NCI-H226 (cell line): ENCODE data around the gene PLAC1.
A peak's percentile ranks its signal among the peaks of the same experiment; 100 is the strongest.

ENCODE experiments used
- DNase-seq: peaks from one replicate; pipeline ENCODE4 v3.0.0-alpha.2; 2015

PLAC1 gene

DNA sequence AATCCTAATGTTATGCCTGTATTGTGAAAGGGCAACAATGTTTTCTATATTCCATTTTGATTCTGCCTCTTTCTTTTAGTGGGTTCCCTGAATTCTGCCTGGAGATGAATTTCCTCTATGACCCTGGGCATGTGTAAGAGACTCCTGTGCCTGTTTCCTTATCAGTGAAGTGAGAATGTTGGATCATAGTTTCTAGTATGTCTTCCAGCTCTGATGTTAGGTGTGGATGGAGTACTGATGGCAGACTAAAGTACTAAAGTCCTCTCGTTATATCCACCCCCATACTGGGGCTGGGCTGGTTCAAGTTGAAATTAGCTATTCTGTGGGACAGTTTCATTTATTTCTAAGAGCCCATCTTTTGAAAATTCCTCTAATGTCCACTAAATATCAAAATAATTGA is 29.6 kb downstream of the PLAC1 start:
- DNase-seq: no peak

DNA sequence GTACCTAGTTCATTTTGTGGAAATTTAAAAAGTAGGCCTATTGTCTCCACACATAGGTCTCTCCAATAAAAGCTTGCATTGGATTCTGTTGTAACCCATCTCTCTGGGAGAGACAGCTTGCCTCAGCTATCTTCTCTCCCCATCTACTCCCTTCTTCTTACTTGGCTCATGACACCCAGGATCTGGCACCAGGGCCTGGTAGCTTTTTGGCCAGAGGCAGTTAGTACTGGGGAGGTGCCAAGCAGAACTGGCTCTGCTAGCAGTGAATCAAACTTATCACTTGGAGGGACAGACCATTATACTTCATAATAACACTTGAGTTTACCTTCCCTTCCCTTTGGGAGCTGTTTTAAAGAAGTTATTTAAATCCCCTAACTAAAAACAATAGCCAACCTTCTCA is 31.8 kb downstream of the PLAC1 start:
- no peak for DNase-seq

DNA sequence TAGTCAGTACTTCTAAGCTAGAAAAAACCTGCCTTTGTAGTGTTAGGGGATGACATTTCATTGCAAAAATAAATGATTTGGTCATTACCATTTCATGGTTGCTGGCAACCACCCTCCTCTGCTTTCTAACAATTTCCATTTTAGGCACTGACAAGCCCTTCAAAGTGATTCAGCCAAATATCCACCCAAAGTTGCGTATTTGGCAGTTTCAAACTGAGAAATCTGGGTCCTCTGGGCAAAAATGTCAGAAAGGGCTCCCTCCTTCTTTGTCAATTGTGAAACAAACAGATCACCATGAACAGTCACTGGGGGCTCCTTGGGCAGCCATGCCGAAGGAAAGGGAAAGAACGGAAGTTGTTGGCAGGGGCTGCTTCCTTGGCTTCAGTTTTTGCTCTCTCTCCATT is 33.0 kb downstream of the PLAC1 start:
- no peak for DNase-seq

DNA sequence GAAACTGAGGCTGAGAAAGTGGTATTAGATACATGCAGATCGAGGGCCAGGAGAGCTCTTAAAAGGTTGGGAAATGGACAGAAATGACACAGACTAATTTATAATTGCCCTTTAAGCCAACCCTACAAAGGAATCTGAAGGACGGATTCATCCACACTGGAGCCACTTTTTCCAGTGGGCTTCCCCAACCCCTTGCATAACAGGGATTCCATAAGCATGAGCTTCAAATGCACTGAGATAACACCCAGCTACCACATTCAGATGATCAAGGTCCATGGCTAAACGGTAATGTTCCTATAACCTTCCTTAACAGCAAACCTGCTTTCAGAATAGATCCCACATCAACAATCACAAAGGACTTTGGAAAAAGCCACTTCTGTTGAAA is 34.2 kb downstream of the PLAC1 start:
- peak; percentile 69 for DNase-seq

DNA sequence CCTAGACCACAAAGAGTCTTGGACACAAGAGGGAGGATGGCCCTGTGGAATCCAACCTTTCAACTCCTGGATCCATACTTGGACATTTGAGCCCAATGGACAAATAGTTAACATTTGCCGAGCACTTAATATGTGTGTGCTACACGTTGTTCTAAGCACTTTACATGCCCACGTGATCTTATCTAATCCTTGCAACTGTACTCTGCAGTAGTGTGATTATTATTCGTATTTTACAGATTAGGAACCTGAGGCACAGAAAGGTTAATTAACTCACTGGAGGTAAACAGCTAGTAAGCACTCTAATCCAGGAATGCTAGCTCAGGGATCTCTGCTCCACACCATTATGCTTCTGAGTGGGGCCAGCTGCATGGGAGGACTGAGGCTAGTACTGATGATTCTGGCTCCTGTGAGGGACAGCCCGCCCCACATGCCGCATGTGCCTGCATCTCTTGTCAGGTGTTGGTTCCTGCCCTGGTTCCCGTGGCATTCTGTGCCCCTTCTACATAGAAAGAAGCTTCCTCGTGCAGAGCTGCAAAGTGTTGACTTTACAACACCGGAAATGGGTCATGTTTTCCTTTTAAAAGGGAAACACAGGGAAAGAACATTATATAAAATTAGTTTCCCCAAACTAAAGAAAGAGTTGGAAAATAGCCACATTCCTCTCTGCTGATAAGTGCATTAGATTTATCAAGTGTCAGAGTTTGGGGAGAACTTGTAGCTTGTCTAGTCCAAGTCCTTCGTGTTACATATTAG is 34.8 kb downstream of the PLAC1 start:
- DNase-seq: peak; percentile 36

DNA sequence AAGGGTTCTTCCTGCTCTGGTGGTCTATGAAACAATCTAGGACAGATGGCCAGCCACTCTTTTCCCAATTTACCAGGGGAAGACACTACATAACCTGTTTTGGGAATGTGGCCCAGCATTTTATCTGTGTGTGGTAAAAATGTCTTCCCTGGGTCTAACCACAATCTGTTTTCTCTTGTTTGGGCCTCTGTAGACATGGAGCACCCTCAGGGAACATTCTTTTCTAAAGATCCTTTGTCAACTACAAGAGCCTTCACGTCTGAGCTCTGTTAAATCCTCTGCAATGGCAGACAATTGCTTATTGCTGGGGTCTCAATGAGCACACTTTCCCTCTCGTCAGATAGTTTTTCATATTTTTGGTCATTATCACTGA is 35.5 kb downstream of the PLAC1 start:
- no peak for DNase-seq

DNA sequence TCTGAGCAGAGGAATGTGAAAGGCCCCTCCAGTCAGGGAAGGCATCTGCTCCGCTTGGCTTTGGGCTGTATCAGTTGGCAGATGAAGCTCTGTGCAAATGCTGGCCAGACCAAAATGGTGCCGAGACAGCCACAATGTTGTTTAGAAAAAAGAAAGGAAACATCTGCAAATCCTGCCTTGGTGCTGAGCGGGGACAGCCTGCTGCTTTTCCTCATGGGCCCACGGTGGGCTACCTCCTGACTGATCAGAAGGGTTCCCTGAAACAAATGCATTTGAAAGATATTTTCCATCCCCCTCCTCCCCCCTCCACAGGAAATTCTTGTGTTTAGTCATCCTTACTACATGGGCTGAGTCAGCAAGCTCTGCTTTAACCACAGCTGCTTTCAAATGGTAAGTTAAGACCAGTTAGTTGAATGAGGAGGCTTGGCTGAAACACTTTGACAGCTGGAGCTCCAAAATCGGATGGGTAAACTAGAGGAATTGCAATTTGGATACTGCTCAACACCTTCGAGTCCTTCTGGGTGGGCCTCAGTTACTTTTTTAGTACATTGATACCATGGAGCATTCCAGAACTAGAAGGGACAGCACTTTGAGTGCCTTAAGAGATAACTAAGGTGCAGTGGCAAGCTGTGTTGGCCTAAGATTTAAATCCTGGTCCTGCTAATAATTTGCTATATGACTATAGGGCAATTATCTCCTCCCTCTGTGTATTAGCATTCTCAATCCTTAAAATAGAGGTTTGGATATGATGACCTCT is 36.0 kb downstream of the PLAC1 start:
- peak; percentile 78 for DNase-seq

DNA sequence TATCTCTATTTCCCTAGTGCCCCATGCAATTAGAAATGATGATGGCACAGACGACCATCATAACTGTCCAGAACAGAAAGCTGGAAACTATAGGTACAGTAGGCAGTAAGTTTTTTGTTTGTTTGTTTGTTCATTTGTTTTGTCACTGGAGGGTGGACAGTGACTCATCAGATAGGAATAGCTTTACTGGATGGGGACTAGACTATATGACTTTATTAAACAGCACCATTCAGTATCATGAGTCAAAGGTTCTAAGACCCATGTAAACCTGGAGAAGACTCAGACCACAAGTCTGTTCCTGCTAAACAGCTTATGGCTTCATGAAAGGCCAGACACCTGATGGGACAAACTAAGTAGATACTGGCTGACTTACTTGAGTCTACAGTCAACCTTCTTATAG is 38.4 kb downstream of the PLAC1 start:
- DNase-seq: no peak

DNA sequence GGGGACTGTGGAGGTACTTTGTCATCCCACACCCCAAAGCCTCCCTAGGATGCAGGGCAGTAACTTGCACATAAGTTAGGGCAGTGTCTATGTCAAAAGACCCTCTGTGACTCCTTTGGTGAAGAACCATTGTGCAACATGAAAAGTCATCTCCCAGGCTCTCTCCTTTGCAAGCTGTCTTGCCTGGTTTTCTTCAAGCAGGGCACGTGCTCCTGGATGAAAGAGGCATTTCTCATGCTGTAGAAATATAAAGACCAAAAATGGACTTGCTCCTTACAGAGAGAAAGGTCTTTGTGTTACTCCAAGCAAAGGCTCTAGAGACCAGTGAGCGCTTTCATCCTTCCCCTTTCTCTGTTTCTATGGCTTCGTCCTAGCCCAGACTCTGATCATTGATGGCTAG is 44.9 kb downstream of the PLAC1 start:
- DNase-seq: no peak

DNA sequence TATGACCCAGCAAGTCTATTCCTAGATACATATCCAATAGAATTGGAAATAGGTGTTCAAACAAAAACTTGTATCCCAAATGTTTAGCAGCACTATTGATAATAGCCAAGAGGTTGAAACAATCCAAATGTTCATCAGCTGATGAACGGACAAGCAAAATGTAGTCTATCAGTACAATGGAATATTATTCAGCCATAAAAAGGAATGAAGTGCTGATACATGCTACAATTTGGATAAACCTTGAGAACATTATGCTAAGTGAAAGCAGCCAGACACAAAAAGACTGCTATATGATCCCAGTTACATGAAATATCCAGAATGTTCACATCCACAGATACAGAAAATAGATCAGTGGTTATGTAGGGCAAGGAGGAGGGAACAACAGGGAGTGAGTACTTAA is 50.1 kb downstream of the PLAC1 start:
- DNase-seq: no peak

DNA sequence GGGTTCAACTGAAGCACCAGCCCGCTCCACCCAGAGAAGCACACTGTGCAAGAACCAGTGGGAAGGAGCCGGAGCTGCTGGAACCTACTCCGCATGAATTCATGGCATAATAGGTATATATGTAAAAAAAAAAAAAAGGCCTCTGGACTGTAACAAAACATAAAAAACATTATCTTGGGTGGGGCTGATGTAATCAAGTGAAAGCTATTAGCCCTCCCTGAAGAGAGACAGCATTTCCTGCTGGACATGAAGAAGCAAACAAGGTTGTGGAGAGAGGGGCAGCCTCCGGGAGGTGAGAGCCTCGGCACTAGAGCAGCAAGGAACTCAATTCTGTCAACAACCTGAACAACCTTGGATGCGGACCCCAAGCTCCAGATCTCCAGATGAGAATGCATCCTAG is 50.7 kb downstream of the PLAC1 start:
- DNase-seq: no peak

DNA sequence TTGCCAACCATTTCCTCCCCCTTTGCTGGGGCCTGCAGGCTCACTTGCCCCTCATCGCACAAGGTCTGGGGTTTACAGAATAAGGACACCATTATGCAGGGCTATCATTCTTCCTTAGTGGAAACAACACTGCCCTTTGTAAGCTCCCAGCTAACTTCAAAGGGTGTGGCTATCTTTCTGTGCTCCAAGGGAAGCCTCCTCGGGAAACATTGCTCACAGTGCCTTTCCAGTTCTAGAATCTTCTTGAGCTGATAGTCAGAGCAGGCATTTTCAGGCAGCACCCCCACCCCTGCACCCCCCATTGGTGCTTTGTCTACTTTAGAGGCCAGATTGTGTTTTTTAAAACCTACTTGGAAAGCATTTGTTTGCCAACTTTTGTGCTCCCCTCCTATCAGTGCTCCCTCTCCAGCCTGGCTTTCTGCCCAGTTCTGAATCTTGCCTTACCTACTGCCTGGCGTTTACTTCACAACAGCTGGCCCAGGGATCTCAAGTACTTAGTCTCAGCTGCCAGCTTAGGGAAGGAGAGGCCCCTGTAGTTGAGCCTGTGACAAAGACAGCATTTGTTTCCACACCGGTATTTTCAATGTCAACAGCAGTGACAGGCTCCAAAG is 53.5 kb downstream of the PLAC1 start:
- DNase-seq: peak; percentile 67

DNA sequence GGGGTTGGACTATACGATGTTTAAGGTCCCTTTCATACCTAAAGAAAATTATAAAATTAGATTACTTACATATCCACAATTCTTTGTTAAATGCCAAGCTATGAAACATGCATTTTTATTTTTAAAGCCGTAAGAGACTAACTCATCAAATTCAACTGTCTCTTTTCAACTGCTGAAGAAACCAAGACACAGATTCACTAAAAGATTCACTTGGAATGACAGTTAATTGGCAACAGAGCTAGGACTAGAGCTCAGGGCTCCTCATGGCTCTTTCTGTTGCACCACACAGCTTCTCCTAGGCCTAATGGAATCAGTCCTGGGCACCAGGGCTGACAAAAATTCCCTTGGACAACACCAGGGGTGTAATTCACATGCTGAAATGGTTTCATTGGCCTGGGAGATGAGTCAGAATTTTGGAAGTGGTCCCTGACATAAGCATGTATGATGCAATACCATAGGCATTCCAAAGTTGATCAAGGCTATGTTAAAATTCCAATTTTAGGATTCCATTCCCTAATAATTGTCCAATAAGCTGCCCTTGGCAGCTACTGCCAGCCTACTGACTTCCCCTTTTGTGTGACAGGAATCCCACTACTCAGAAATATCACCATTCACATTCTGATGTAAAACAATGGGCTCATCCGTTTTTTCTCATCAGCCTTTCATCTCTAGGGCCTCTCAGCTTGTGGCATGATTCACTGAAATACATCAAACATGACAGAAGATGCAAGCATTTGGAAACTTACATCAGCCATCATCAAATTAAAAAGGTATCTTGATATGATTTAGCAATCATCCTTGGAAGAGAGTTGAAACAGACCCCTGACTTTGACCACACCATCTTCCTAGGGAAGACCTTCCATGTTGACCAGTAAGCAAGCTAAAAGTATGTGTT is 54.2 kb downstream of the PLAC1 start:
- peak; percentile 73 for DNase-seq

DNA sequence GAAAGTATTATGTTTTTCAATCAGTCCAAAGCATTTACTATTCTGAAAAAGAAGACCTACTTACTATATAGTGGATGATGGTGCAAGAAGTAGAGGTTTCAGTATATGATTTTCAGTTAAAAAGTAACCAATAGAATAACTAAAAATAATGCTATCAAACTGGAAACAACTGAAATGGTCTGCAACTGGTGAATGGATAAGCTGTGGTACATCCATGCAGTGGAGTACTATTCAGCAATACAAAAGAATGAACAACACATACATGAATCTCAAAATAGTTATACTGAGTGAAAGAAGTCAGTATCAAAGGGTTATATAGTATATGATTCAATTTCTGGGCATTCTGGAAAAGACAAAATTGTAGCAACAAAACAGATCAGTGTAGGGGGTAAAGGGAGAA is 55.9 kb downstream of the PLAC1 start:
- DNase-seq: no peak

DNA sequence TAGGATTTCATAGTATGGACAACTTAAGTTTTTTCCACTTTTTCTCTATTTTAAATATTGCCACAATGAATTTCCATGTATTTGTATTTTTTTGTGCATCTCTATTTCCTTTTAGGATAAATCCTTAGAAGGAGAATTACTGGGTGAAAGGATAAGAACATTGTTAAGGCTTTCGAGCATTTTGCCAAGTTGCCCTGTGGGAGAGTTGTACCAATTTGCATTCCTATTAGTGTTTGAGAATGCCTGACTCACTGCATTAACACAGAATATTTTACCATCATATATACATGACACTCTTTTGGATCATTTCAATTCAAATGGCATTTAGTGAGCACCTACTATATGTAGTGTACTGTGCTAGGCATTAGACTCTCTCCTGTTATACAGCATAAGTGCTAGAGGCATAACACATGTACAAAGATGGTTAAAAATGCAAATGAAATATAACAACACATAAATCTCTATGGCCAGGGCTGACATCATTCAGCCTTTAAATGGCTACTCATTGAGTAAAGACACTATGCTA is 57.0 kb downstream of the PLAC1 start:
- no peak for DNase-seq

DNA sequence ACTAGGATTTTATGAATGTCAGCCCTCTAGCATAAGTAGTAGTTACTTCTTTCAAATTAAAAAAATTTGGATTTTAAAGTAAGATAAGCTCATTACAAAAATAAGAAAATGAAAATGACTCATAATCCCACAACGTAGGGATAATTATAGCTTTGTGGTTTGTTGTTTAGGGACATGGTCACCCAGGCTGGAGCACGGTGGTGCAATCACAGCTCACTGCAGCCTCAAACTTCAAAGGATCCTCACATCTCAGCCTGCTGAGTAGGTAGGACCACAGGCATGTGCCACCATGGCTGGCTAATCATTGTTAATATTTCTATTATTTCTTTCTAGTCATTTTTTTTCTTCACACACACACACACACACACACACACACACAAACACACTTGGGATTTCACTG is 57.6 kb downstream of the PLAC1 start:
- no peak for DNase-seq

DNA sequence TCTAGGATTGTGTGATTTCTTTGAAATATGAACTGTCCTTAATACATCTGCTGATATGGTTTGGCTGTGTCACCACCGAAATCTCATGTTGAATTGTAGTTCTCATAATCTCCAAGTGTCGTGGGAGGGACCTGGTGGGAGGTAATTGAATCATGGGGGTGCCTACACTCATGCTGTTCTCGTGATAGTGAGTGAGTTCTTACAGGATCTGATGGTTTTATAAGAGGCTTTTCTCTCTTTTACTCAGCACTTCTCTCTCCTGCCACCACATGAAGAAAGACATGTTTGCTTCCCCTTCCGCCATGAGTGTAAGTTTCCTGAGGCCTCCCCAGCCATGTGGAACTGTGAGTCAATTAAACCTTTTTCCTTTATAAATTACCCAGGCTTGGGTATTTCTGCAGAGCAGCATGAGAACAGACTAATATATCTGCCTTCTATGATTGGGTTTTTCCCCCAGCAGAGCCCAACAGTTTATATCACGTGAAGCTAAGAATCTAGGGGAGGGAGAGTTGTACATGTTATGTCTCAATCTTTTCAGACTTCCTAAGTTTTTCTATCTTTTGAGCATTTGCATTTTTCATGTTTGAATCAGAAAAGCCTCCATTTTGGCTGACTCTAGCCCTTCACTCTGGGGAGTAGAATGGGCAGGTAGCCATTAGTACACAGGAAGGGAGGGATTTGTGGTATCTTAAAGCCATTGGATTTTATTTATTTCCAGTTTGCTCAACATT is 58.9 kb downstream of the PLAC1 start:
- DNase-seq: peak; percentile 48

DNA sequence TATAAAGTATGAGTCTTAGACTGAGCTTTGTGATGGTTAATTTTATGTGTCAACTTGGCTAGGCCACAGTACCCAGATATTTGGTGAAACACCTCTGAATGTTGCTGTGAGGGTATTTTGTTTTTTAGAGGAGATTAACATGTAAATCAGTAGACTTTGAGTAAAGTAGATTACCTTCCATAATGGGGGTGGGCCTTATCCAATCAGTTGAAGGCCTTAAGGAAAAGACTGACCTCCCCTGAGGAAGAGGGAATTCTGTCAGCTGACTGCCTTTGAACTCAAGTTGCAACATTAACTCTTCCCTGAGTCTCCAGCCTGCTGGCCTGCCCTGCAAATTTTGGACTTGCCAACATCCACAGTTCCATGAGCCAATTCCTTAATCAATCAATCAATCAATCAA is 66.0 kb downstream of the PLAC1 start:
- DNase-seq: no peak

DNA sequence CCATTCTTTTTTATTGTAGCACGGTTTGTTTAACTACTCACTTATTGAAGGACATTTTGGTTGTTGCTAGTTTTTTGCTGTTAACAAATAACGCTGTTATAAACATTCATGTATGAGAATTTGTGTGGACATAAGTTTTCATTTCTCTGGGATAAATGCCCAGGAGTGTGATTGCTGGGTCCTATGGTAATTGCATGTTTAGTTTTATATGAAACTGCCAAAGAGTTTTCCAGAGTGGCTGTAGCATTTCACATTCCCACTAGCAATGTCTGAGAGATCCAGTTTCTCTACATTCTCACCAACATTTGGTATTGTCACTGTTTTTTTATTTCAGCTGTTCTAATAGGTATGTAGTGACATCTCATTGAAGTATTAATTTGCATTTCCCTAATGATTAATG is 66.8 kb downstream of the PLAC1 start:
- no peak for DNase-seq

DNA sequence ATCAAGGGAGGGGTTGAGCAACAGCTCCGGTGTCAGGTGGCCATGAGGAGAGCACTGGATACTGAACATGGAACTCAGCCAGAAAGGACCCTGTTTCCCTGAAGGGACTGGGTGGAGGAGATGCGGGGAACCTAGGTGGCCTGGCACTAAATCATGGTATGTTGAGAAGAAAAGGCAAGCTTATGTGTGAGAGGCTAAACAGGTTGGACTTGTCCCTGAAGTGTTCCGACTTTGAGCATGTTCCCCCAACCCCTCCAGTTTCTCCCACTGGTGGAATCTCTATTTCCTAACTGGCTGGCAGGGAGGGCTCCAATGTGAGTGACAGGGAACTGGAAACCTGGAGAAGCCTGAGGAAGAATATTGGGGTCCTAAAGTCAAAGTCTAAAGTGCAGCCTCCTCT is 69.5 kb downstream of the PLAC1 start:
- no peak for DNase-seq

DNA sequence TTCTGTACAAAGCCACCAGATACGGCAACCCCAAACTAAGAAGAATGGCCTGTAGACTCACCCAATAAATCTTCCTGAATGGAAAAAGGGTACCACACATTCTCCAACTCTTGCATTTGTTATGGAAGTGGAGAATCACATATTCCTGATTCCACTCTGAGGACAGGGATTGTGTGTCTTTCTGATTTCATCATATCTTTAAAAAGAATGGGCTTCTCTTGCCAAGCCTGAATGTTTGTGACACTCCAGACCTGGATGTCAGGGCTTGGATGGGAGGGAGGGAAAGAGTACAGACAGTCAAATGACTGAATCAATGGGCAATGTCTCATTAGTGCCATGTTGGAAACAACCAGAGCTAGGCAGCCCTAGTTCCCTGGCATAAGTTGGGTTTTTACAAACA is 77.4 kb downstream of the PLAC1 start:
- DNase-seq: no peak

DNA sequence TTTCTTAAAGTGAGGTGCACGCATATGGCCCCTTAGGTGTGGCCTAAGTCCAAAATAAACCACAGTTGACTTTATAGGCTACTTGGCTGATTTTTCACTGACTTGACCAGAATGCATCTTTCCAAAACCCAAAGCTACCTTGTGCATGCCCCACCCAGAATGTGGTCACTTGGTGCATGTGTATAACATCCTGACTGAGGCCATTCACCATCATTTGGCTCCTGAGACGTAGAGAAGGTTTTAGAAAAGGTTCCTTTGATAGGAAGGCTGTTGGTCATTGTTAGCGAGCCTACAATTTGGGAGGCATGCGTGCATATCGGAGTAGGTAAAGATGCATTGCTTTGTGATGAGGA is 84.6 kb downstream of the PLAC1 start:
- DNase-seq: no peak
